CD4-positive, alpha-beta T cell treated with Interleukin-4 for 1 hour (primary cell): ENCODE results near the gene FGFR3.
"Not testable (repeated sequence)": the region's sequence is repeated elsewhere in the genome, so short reads cannot be mapped to it uniquely, and the experiment has no call there.

Experiments used
- DNase-seq, 2 donors: peaks; one replicate each; pipeline ENCODE4 v3.0.0-alpha.2; 2020 to 2022

Gene FGFR3

GRCh38 chr4:1843852-1844251, 50.8 kb downstream of the FGFR3 start:
- no peak for DNase-seq

- DNase-seq: not testable (repeated sequence)
Observed at GRCh38 chr4:1844618-1845017, 51.5 kb downstream of the FGFR3 start.

GRCh38 chr4:1846580-1846979, 53.5 kb downstream of the FGFR3 start:
- no peak for DNase-seq

- no peak for DNase-seq
Observed at GRCh38 chr4:1850276-1850675, 57.2 kb downstream of the FGFR3 start.

- no peak for DNase-seq
Observed at GRCh38 chr4:1851160-1851559, 58.1 kb downstream of the FGFR3 start.

GRCh38 chr4:1851575-1852410, 58.7 kb downstream of the FGFR3 start:
- DNase-seq: no peak

GRCh38 chr4:1852904-1853623, 60.0 kb downstream of the FGFR3 start:
- DNase-seq: no peak

GRCh38 chr4:1854752-1855151, 61.7 kb downstream of the FGFR3 start:
- DNase-seq: no peak

- DNase-seq: peak in 1 of 2 donors; percentile 8
Observed at GRCh38 chr4:1855333-1856070, 62.4 kb downstream of the FGFR3 start.

GRCh38 chr4:1856071-1856942, 63.2 kb downstream of the FGFR3 start, which contains the start of gene LETM1:
LETM1 (minus strand) TSS chr4:1856156; CDS start chr4:1855950, 206 bp downstream.
- peak; percentile 92 to 94 for DNase-seq

GRCh38 chr4:1856943-1857699, 64.0 kb downstream of the FGFR3 start:
- DNase-seq: no peak

- no peak for DNase-seq
Observed at GRCh38 chr4:1857931-1858330, 64.8 kb downstream of the FGFR3 start.
